Measurements from ENCODE around the gene GLS. TPM values are rescaled to one million over a fixed set of nuclear protein-coding genes. Genes with fewer than 3 reads are reported as not detected.

GLS gene
- total and polyA plus RNA-seq, 9 donors: 20.2 to 141 (median 76.0) TPM

GRCh38 chr2:190875891-190876290 is 4.7 kb upstream of the GLS start:
- Histone ChIP-seq H3K27ac (no peak overlapping the region), H3K4me1 (ENCODE audit: insufficient read depth) (peaks cover 3% of the 10 kb centered on the region), H3K4me3 (no peak overlapping the region), H3K27me3 (no peaks in the 10 kb centered on the region), H3K36me3 (no peaks in the 10 kb centered on the region), H3K9me3 (no peaks in the 10 kb centered on the region)
- TF ChIP-seq POLR2A (IDR thresholded peaks at IDR 0.05) (no peak), EP300 (IDR thresholded peaks at IDR 0.05) (no peak)
- TF ChIP-seq, protein P1, sequence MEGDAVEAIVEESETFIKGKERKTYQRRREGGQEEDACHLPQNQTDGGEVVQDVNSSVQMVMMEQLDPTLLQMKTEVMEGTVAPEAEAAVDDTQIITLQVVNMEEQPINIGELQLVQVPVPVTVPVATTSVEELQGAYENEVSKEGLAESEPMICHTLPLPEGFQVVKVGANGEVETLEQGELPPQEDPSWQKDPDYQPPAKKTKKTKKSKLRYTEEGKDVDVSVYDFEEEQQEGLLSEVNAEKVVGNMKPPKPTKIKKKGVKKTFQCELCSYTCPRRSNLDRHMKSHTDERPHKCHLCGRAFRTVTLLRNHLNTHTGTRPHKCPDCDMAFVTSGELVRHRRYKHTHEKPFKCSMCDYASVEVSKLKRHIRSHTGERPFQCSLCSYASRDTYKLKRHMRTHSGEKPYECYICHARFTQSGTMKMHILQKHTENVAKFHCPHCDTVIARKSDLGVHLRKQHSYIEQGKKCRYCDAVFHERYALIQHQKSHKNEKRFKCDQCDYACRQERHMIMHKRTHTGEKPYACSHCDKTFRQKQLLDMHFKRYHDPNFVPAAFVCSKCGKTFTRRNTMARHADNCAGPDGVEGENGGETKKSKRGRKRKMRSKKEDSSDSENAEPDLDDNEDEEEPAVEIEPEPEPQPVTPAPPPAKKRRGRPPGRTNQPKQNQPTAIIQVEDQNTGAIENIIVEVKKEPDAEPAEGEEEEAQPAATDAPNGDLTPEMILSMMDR (IDR thresholded peaks at IDR 0.05): no peak
- intact Hi-C loops (cut with DNase I): no loop called here
- no peak for DNase-seq
- 78 to 90% (median 86%) methylated on average over 2 of the region's 2 CpGs for WGBS, 3 donors

DNA sequence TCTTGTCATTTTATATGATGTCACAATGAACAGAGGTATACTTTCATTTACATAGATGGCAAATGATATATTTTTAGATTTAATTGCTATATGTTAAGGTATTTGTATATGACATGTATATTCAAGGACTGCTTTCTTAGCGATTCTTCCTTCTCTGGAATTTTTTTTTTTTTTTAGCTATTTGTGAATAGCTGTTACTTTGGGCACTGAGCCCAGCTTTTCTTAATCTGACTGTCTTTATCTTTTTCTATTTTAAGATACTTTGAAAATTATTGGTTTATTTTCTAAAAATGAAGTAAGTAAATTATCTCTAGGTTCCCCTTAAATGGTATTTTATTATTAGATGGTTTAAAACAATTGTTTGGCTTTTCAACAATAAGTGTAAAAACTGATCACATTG is 4.0 kb upstream of the GLS start:
- Histone ChIP-seq H3K27ac (no peak overlapping the region), H3K27me3 (no peaks in the 10 kb centered on the region), H3K36me3 (no peaks in the 10 kb centered on the region), H3K9me3 (no peaks in the 10 kb centered on the region), H3K4me1 (ENCODE audit: insufficient read depth) (peaks cover 3% of the 10 kb centered on the region), H3K4me3 (no peak overlapping the region)
- no peak for DNase-seq
- TF ChIP-seq EP300 (IDR thresholded peaks at IDR 0.05) (no peak), POLR2A (IDR thresholded peaks at IDR 0.05) (no peak)
- TF ChIP-seq, protein P1 (IDR thresholded peaks at IDR 0.05): no peak
- 16 to 34% (median 22%) methylated on average over 1 of the region's 1 CpG for WGBS, 3 donors
- intact Hi-C loops (cut with DNase I): no loop called here

GRCh38 chr2:190877436-190877835 is 3.2 kb upstream of the GLS start:
- no peak overlapping the region for H3K4me3 ChIP-seq
- H3K36me3 ChIP-seq: no peaks in the 10 kb centered on the region
- TF ChIP-seq, protein P1 (IDR thresholded peaks at IDR 0.05): no peak
- no peak for TF ChIP-seq POLR2A (IDR thresholded peaks at IDR 0.05)
- no peak for TF ChIP-seq EP300 (IDR thresholded peaks at IDR 0.05)
- H3K9me3 ChIP-seq: no peaks in the 10 kb centered on the region
- no peak for DNase-seq
- 93 to 98% (median 97%) methylated on average over 2 of the region's 2 CpGs for WGBS, 3 donors
- no peaks in the 10 kb centered on the region for H3K27me3 ChIP-seq
- no peak overlapping the region for H3K27ac ChIP-seq
- H3K4me1 ChIP-seq (ENCODE audit: insufficient read depth): peaks cover 3% of the 10 kb centered on the region
- intact Hi-C loops (cut with DNase I): no loop called here

DNA sequence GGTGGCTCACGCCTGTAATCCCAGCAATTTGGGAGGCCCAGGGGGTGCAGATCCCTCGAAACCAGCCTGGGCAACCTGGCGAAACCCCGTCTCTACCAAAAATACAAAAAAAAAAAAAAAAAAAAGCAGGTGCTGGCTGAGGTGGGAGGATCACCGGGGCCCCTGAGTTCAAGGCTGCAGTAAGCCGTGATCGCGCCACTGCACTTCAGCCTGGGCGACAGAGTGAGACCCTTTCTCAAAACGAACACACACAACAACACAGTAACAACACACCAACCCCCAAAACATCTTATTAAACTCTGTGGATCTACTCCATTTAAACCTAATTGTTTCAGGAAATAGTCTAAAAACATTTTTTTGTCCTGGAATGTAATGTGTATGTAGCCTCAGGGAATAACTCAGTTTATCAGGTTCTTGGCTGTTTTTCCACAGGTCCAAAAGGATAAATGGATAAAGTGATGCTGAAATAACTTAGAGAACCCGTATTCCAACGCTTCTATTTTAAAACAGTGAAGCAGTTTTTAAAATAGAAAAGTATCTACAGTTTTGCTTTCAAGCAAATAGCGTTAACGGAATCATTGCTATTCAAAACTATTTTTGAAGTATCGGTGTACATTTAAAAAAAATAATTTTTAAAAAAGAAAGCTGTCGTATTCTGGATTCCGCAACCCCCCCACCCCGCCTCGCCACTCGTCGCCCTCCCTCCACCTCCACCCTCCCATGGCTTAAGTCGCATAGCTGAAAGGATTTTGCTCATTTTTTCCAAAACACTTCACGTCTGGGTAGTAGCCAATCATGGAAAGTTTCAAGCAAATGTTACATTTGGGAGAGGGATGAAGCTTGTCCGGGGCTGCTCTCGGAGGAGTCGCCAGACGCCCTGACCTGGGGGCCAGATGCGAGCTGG is 895 bp upstream of the GLS start:
- Histone ChIP-seq H3K4me1 (ENCODE audit: insufficient read depth) (peaks cover 3% of the 10 kb centered on the region), H3K36me3 (no peaks in the 10 kb centered on the region), H3K27me3 (no peaks in the 10 kb centered on the region), H3K9me3 (no peaks in the 10 kb centered on the region), H3K27ac (peak overlapping the region; percentile 89 to 95), H3K4me3 (peak overlapping the region; percentile 96)
- peak in 3 of 5 donors; percentile 12 to 32 (median 25) for DNase-seq
- intact Hi-C loops (cut with DNase I): loop anchor here in 2 of 4 donors (10.0 kb wide), 2 partner anchors 65 to 135 kb away; partner anchors contain the start of gene STAT1 (in 1 of the 2)
- 18 to 25% (median 19%) methylated on average over 28 of the region's 28 CpGs for WGBS, 3 donors
- no peak for TF ChIP-seq POLR2A (IDR thresholded peaks at IDR 0.05)
- TF ChIP-seq EP300 (IDR thresholded peaks at IDR 0.05): no peak
- TF ChIP-seq, protein P1 (IDR thresholded peaks at IDR 0.05): no peak
